SK-N-SH treated with all-trans-retinoic acid at 6 μM for 48 hours (cell line): ENCODE results near the gene C1QTNF2.
"Not testable (repeated sequence)": the region's sequence is repeated elsewhere in the genome, so short reads cannot be mapped to it uniquely, and the experiment has no call there.

Experiments used
- ARNTL ChIP-seq: fragments of 450-650 bp; formaldehyde crosslinking; IDR thresholded peaks from 2 replicates; pipeline ENCODE4 v1.5.0; 2020; ENCODE audit warnings: low read depth, mild to moderate bottlenecking, moderate library complexity, borderline replicate concordance
- ESRRG ChIP-seq: fragments of 250-450 bp; sonication (Bioruptor Pico); IDR thresholded peaks from 2 replicates; pipeline ENCODE4 v1.6.1; 2021; ENCODE audit warnings: mild to moderate bottlenecking
- ISL1 ChIP-seq: fragments of 250-450 bp; sonication (Bioruptor Pico); IDR thresholded peaks from 2 replicates; pipeline ENCODE4 v2.1.2; 2022; ENCODE audit warnings: mild to moderate bottlenecking, moderate library complexity
- RARB ChIP-seq: fragments of 250-450 bp; sonication (Bioruptor Pico); IDR thresholded peaks from 2 replicates; pipeline ENCODE4 v1.8.0; 2021; ENCODE audit warnings: mild to moderate bottlenecking, moderate library complexity
- SNAI2 ChIP-seq: fragments of 250-450 bp; sonication (Bioruptor Pico); IDR thresholded peaks from 2 replicates; pipeline ENCODE4 v1.5.0; 2020; ENCODE audit warnings: mild to moderate bottlenecking, moderate library complexity
- ZFP3 ChIP-seq: fragments of 250-450 bp; sonication (Bioruptor Pico); IDR thresholded peaks from 2 replicates; pipeline ENCODE4 v1.5.0; 2020; ENCODE audit warnings: mild to moderate bottlenecking, moderate library complexity
- ZNF70 ChIP-seq: fragments of 450-650 bp; formaldehyde crosslinking; IDR thresholded peaks from 2 replicates; pipeline ENCODE4 v1.5.0; 2020; ENCODE audit warnings: mild to moderate bottlenecking, moderate library complexity
- TF ChIP-seq, protein P1 (sequence below): fragments of 250-450 bp; sonication (Bioruptor Pico); IDR thresholded peaks from 2 replicates; pipeline ENCODE4 v1.8.0; 2020; ENCODE audit warnings: mild to moderate bottlenecking, moderate library complexity, borderline replicate concordance
- TF ChIP-seq, protein P2 (sequence below): fragments of 250-450 bp; sonication (Bioruptor Pico); IDR thresholded peaks from 2 replicates; pipeline ENCODE4 v1.5.1; 2021; ENCODE audit warnings: mild to moderate bottlenecking, moderate library complexity
- TF ChIP-seq, protein P3 (sequence below): fragments of 250-450 bp; sonication (Bioruptor Pico); IDR thresholded peaks from 2 replicates; pipeline ENCODE4 v1.8.0; 2021; ENCODE audit warnings: low read depth, mild to moderate bottlenecking, moderate library complexity, borderline replicate concordance

DNA sequence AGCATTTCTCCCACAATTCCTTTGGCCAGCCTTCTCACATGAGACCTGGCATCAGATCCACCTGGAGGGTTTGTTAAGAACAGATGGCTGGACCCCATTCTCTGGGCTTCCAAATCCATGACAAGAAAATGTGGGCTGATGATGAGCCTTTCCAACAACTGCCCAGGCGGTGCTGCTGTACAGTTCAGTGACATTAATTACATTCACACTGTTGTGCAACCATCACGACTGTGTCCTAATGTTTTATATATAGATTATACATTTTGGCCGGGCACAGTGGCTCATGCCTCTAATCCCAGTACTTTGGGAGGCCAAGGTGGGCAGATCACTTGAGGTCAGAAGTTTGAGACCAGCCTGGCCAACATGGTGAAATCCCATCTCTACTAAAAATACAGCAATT is 35.7 kb downstream of the C1QTNF2 start:
- TF ChIP-seq, protein P1, sequence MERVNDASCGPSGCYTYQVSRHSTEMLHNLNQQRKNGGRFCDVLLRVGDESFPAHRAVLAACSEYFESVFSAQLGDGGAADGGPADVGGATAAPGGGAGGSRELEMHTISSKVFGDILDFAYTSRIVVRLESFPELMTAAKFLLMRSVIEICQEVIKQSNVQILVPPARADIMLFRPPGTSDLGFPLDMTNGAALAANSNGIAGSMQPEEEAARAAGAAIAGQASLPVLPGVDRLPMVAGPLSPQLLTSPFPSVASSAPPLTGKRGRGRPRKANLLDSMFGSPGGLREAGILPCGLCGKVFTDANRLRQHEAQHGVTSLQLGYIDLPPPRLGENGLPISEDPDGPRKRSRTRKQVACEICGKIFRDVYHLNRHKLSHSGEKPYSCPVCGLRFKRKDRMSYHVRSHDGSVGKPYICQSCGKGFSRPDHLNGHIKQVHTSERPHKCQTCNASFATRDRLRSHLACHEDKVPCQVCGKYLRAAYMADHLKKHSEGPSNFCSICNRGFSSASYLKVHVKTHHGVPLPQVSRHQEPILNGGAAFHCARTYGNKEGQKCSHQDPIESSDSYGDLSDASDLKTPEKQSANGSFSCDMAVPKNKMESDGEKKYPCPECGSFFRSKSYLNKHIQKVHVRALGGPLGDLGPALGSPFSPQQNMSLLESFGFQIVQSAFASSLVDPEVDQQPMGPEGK (CRISPR knock-in tag) = not testable (repeated sequence)
- TF ChIP-seq SNAI2 (CRISPR knock-in tag); ZFP3 (CRISPR knock-in tag); ISL1 (CRISPR knock-in tag); RARB (CRISPR knock-in tag); ESRRG (CRISPR knock-in tag); ZNF70 (CRISPR knock-in tag); ARNTL: not testable (repeated sequence)
- TF ChIP-seq, protein P2, sequence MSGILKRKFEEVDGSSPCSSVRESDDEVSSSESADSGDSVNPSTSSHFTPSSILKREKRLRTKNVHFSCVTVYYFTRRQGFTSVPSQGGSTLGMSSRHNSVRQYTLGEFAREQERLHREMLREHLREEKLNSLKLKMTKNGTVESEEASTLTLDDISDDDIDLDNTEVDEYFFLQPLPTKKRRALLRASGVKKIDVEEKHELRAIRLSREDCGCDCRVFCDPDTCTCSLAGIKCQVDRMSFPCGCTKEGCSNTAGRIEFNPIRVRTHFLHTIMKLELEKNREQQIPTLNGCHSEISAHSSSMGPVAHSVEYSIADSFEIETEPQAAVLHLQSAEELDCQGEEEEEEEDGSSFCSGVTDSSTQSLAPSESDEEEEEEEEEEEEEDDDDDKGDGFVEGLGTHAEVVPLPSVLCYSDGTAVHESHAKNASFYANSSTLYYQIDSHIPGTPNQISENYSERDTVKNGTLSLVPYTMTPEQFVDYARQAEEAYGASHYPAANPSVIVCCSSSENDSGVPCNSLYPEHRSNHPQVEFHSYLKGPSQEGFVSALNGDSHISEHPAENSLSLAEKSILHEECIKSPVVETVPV (CRISPR knock-in tag) = not testable (repeated sequence)
- TF ChIP-seq, protein P3, sequence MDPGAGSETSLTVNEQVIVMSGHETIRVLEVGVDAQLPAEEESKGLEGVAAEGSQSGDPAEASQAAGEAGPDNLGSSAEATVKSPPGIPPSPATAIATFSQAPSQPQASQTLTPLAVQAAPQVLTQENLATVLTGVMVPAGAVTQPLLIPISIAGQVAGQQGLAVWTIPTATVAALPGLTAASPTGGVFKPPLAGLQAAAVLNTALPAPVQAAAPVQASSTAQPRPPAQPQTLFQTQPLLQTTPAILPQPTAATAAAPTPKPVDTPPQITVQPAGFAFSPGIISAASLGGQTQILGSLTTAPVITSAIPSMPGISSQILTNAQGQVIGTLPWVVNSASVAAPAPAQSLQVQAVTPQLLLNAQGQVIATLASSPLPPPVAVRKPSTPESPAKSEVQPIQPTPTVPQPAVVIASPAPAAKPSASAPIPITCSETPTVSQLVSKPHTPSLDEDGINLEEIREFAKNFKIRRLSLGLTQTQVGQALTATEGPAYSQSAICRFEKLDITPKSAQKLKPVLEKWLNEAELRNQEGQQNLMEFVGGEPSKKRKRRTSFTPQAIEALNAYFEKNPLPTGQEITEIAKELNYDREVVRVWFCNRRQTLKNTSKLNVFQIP (CRISPR knock-in tag) = not testable (repeated sequence)
